K562 treated with DMSO at 1 percent for 12 hours (cell line): ENCODE measurements around the gene CPA4. TPM values are rescaled to one million over a fixed set of nuclear protein-coding genes. Genes with fewer than 3 reads are reported as not detected.

Experiments used
- total RNA-seq: library from RNA; unstranded; fragments of 300-600 nt; gene quantifications from 2 replicates; pipeline ENCODE4 v1.2.3, GENCODE V29; 2022; ENCODE audit not compliant: insufficient read depth

CPA4 gene
- not detected in 2 replicates for total RNA-seq

DNA sequence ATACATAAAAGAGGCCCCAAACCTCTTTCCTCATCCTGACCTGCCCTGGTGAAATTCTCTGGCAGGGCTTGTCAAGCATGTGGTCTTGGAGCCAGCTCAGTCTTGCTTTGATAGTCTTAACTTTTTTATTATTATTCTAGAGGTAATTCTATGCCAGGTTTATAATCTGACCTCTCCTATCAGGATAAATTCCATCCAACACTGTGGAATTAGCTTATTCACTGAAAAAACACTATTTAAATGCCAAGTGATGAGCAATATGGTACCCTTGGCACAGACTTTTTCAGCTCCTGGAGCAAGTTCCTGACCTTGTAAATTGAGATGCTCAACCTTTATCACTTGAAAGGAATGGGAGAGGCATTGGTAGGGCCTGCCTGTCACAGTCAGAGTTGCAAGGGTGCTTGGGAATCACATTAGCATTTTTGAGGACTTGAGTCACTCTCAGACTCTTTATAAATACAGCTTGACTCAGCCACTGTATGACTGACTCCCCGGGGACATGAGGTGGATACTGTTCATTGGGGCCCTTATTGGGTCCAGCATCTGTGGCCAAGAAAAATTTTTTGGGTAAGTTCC, at the start of gene CPA4:
Gene CPA4 (plus strand): TSS at position 480 of the 576 bp plus-strand sequence. CDS start 20 bp downstream, at position 500.

GRCh38 chr7:130266258-130266960, 26.6 kb upstream of the CPA4 start, which contains the start of gene CPA2:
Gene CPA2, plus strand, starts transcription at chr7:130266863. Its CDS starts 19 bp downstream, at chr7:130266882.

DNA sequence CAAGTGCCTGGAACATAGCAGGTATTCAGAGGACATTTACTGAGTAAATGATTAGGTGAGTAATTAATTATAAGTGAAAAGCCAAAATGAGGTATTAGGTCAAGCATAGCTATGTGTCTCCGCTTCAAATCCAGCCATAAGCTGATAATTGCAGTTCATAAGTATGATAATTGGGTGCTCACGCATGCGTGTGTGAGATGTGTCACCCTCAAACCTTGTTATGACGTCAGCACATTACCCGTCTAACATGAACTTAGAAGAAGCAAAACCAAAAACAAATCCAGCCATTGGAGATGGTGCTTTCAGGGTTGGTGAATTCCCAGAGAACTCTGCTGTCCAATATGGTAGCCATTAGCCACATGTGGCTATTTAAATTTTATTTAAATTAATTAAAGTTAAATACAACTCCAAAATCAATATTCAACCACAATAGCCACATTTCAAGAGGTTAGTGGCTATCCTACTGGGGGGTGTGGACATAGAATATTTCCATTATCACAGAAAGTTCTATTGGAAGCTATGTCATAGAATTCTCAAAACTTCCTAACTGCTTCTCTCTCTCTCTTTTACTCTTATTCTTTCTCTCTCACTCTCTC, 51.4 kb downstream of the CPA4 start, which contains the start of gene CPA5:
Gene CPA5 (plus strand): TSS at position 546 of the 596 bp plus-strand sequence. CDS start 1,670 bp downstream, outside the sequence.

Other genes starting within 250 kb of the CPA4 start
- gene ZC3HC1, start 241.8 kb upstream of the CPA4 start, total RNA-seq: 34.9 and 48.7 TPM in 2 replicates
- 6.2 and 25.8 TPM in 2 replicates for gene KLHDC10, start 222.6 kb upstream of the CPA4 start, total RNA-seq
- gene TMEM209, start 87.8 kb upstream of the CPA4 start, total RNA-seq: 12.7 and 40.2 TPM in 2 replicates
- gene SSMEM1, start 85.3 kb upstream of the CPA4 start, total RNA-seq: not detected in 2 replicates
- gene CPA2, start 26.3 kb upstream of the CPA4 start, total RNA-seq: not detected in 2 replicates
- gene CPA5, start 51.7 kb downstream of the CPA4 start, total RNA-seq: 0.64 TPM in 1 of 2 replicates, not detected in the other
- gene CPA1, start 87.3 kb downstream of the CPA4 start, total RNA-seq: not detected in 2 replicates
- 2.5 and 5.3 TPM in 2 replicates for gene CEP41, start 147.9 kb downstream of the CPA4 start, total RNA-seq
- not detected in 2 replicates for gene MEST, start 198.9 kb downstream of the CPA4 start, total RNA-seq